GM21528 (cell line): ENCODE data around the gene KLHL22.
"Not testable (repeated sequence)": the region's sequence is repeated elsewhere in the genome, so short reads cannot be mapped to it uniquely, and the experiment has no call there.

Source experiments
- ATAC-seq: cut with Tn5 transposase; IDR thresholded peaks from one replicate; pipeline ENCODE4 v1.9.1; 2021; ENCODE audit warnings: mild to moderate bottlenecking, moderate library complexity; ENCODE audit not compliant: unreplicated experiment, low FRiP score

Gene KLHL22

GRCh38 chr22:20423008-20423905 lies 72.3 kb downstream of the KLHL22 start:
- no peak for ATAC-seq

- no peak for ATAC-seq
These were observed 73.2 kb downstream of the KLHL22 start for GRCh38 chr22:20422271-20423007.

- no peak for ATAC-seq
These were observed 74.1 kb downstream of the KLHL22 start for GRCh38 chr22:20421507-20421874.

GRCh38 chr22:20420157-20420842 lies 75.3 kb downstream of the KLHL22 start:
- ATAC-seq, result no peak

- ATAC-seq, result no peak
These were observed 76.0 kb downstream of the KLHL22 start for GRCh38 chr22:20419664-20419951.

GRCh38 chr22:20418211-20418788 lies 77.3 kb downstream of the KLHL22 start:
- no peak for ATAC-seq

GRCh38 chr22:20415699-20416098 lies 79.9 kb downstream of the KLHL22 start:
- ATAC-seq, result not testable (repeated sequence)

GRCh38 chr22:20415241-20415640 lies 80.4 kb downstream of the KLHL22 start:
- not testable (repeated sequence) for ATAC-seq

GRCh38 chr22:20414450-20414849 lies 81.1 kb downstream of the KLHL22 start:
- no peak for ATAC-seq

- no peak for ATAC-seq
These were observed 81.5 kb downstream of the KLHL22 start for GRCh38 chr22:20414059-20414440.

GRCh38 chr22:20413217-20414058 lies 82.2 kb downstream of the KLHL22 start:
- ATAC-seq, result no peak

GRCh38 chr22:20412474-20413216 lies 83.0 kb downstream of the KLHL22 start:
- ATAC-seq, result no peak

- ATAC-seq, result not testable (repeated sequence)
These were observed 86.2 kb downstream of the KLHL22 start for GRCh38 chr22:20409385-20409784.

- ATAC-seq, result no peak
These were observed 86.7 kb downstream of the KLHL22 start for GRCh38 chr22:20408891-20409290.

GRCh38 chr22:20407829-20408228 lies 87.8 kb downstream of the KLHL22 start:
- ATAC-seq, result no peak

- ATAC-seq, result no peak
These were observed 88.7 kb downstream of the KLHL22 start for GRCh38 chr22:20406686-20407408.

- ATAC-seq, result no peak
These were observed 89.5 kb downstream of the KLHL22 start for GRCh38 chr22:20405931-20406685.

- ATAC-seq, result no peak
These were observed 90.2 kb downstream of the KLHL22 start for GRCh38 chr22:20405291-20405930.
